GM18517 (cell line): ENCODE results near the gene DST.

Source experiments
- ATAC-seq: cut with Tn5 transposase; IDR thresholded peaks from one replicate; pipeline ENCODE4 v1.9.1; 2021; ENCODE audit warnings: mild to moderate bottlenecking, moderate library complexity; ENCODE audit not compliant: unreplicated experiment

The DST gene

GRCh38 chr6:56642366-56643261, at the start of gene DST:
TSS of gene DST (minus strand) at chr6:56642889.
- ATAC-seq = no peak

GRCh38 chr6:56691814-56692213, 49.1 kb upstream of the DST start:
- ATAC-seq = no peak

- no peak for ATAC-seq
Measured at GRCh38 chr6:56691286-56691595, 48.6 kb upstream of the DST start.

- ATAC-seq = no peak
Measured at GRCh38 chr6:56690519-56691285, 48.0 kb upstream of the DST start.

GRCh38 chr6:56689663-56690062, 47.0 kb upstream of the DST start:
- no peak for ATAC-seq

- peak; percentile 59 for ATAC-seq
Measured at GRCh38 chr6:56689114-56689513, 46.4 kb upstream of the DST start.

GRCh38 chr6:56688521-56688920, 45.8 kb upstream of the DST start:
- no peak for ATAC-seq

- no peak for ATAC-seq
Measured at GRCh38 chr6:56687551-56687950, 44.9 kb upstream of the DST start.

GRCh38 chr6:56686429-56686828, 43.7 kb upstream of the DST start:
- ATAC-seq = no peak

- no peak for ATAC-seq
Measured at GRCh38 chr6:56685994-56686393, 43.3 kb upstream of the DST start.

- no peak for ATAC-seq
Measured at GRCh38 chr6:56685102-56685733, 42.5 kb upstream of the DST start.

- ATAC-seq = no peak
Measured at GRCh38 chr6:56684342-56685101, 41.8 kb upstream of the DST start.

- no peak for ATAC-seq
Measured at GRCh38 chr6:56683882-56684281, 41.2 kb upstream of the DST start.

- no peak for ATAC-seq
Measured at GRCh38 chr6:56682635-56683034, 39.9 kb upstream of the DST start.

GRCh38 chr6:56677559-56677958, 34.9 kb upstream of the DST start:
- no peak for ATAC-seq

- ATAC-seq = no peak
Measured at GRCh38 chr6:56671651-56672461, 29.2 kb upstream of the DST start.

GRCh38 chr6:56671160-56671559, 28.5 kb upstream of the DST start:
- ATAC-seq = no peak

- no peak for ATAC-seq
Measured at GRCh38 chr6:56669041-56669440, 26.4 kb upstream of the DST start.

- ATAC-seq = no peak
Measured at GRCh38 chr6:56668158-56668557, 25.5 kb upstream of the DST start.

GRCh38 chr6:56667336-56667735, 24.6 kb upstream of the DST start:
- ATAC-seq = no peak
